K562 (cell line): ENCODE results near the gene MTFR2. TPM values are rescaled to one million over a fixed set of nuclear protein-coding genes. Genes with fewer than 3 reads are reported as not detected.

Experiments
- CBFA2T2 ChIP-seq: fragments of 450-650 bp; conservative IDR thresholded peaks from 2 replicates; pipeline ENCODE4 v1.6.1; 2017; ENCODE audit warnings: mild to moderate bottlenecking
- CEBPG ChIP-seq, 3 experiments: fragments of 200-800 bp in 1 of 3; sonication (Bioruptor generic) in 1 of 3; sonication (generic) in 1 of 3; formaldehyde crosslinking in 1 of 3; IDR thresholded peaks in 2 of 3; conservative IDR thresholded peaks in 1 of 3; 2 replicates each; pipeline versions ENCODE4 v1.6.1 to v1.8.0; 2016 to 2022; ENCODE audit warnings: missing compliant biosample characterization in 2 of 3, missing genetic modification characterization in 2 of 3, mild to moderate bottlenecking in 1 of 3, missing genetic modification reagents in 1 of 3
- HMG20A ChIP-seq: fragments of 450-650 bp; formaldehyde crosslinking; conservative IDR thresholded peaks from 2 replicates; pipeline ENCODE4 v1.4.0; 2020; ENCODE audit warnings: mild to moderate bottlenecking, mixed read lengths
- HSF4 ChIP-seq: fragments of 250-450 bp; sonication (Bioruptor Pico); IDR thresholded peaks from 2 replicates; pipeline ENCODE4 v2.1.2; 2022; ENCODE audit warnings: mild to moderate bottlenecking, moderate library complexity, borderline replicate concordance
- IFI16 ChIP-seq: fragments of 250-450 bp; sonication (Bioruptor Pico); IDR thresholded peaks from 2 replicates; pipeline ENCODE4 v2.1.2; 2022; ENCODE audit warnings: mild to moderate bottlenecking, inconsistent platforms
- JUN ChIP-seq, 2 experiments: sonication (generic) in 1 of 2; formaldehyde crosslinking in 1 of 2; IDR thresholded peaks; 2 replicates each; pipeline versions ENCODE4 v1.6.1 to v1.8.0; 2012 to 2022; ENCODE audit warnings: borderline replicate concordance in 2 of 2, mild to moderate bottlenecking in 2 of 2, improper control_type of control experiment in 1 of 2, low read depth in 1 of 2, low read length in 1 of 2, missing genetic modification reagents in 1 of 2
- MECOM ChIP-seq: fragments of 250-450 bp; sonication (Bioruptor Pico); IDR thresholded peaks from 2 replicates; pipeline ENCODE4 v1.8.0; 2022; ENCODE audit warnings: inconsistent platforms
- MGA ChIP-seq: fragments of 450-650 bp; IDR thresholded peaks from 2 replicates; pipeline ENCODE4 v1.6.1; 2016; ENCODE audit warnings: mild to moderate bottlenecking, moderate library complexity
- PTTG1 ChIP-seq: fragments of 450-650 bp; IDR thresholded peaks from 2 replicates; pipeline ENCODE4 v1.6.1; 2016; ENCODE audit warnings: low read depth, mild to moderate bottlenecking, missing genetic modification characterization, missing compliant biosample characterization
- RAD51 ChIP-seq: fragments of 450-650 bp; IDR thresholded peaks from 2 replicates; pipeline ENCODE4 v1.7.1; 2016; ENCODE audit warnings: low read depth, mild to moderate bottlenecking, borderline replicate concordance
- SMAD1 ChIP-seq: fragments of 150-350 bp; IDR thresholded peaks from 2 replicates; pipeline ENCODE4 v1.6.1; 2014; ENCODE audit warnings: low read length, low read depth; ENCODE audit not compliant: partially characterized antibody
- TCF3 ChIP-seq: sonication (generic); formaldehyde crosslinking; IDR thresholded peaks from 2 replicates; pipeline ENCODE4 v1.4.0; 2020; ENCODE audit warnings: mild to moderate bottlenecking, missing genetic modification reagents
- ZNF79 ChIP-seq: fragments of 250-450 bp; sonication (Bioruptor Pico); IDR thresholded peaks from 2 replicates; pipeline ENCODE4 v1.4.0; 2020; ENCODE audit warnings: low read depth, mild to moderate bottlenecking, moderate library complexity
- ZNF830 ChIP-seq: fragments of 250-450 bp; sonication (Bioruptor Pico); IDR thresholded peaks from 2 replicates; pipeline ENCODE4 v1.5.0; 2021; ENCODE audit warnings: mild to moderate bottlenecking
- polyA plus RNA-seq, 8 experiments: library from polyadenylated mRNA; depleted of rRNA in 4 of 8; stranded (reverse) in 5 of 8; unstranded in 3 of 8; fragments of >200 nt; fragmentation: Nextera tagmentation in 2 of 8; fragmentation: Illumina TruSeq in 1 of 8; extraction: Ambion mirVana in 2 of 8; extraction: Trizol in 1 of 8; gene quantifications; 2 replicates each; pipeline versions ENCODE4 v1.2.1 to v1.2.3, GENCODE V29; 2011 to 2014; ENCODE audit warnings: inconsistent platforms in 1 of 8, missing spikeins in 1 of 8
- total RNA-seq, 7 experiments: library from RNA; depleted of rRNA in 6 of 7; stranded (reverse); fragments of >200 nt in 6 of 7; fragmentation: Illumina TruSeq in 2 of 7; extraction: Trizol in 2 of 7; gene quantifications; 2 replicates each; pipeline versions ENCODE4 v1.2.1 to v1.2.3, GENCODE V29; 2011 to 2021; ENCODE audit warnings: low replicate concordance in 1 of 7

The MTFR2 gene
- total and polyA plus RNA-seq, 9 of the 15 experiments (the other 6 are each of a cell fraction or from before 2014, with no cell fraction given) = 10.1 to 63.3 (median 45.9) TPM

GRCh38 chr6:136236466-136237293, 13.4 kb downstream of the MTFR2 start (continued):
- TF ChIP-seq ZNF830 (CRISPR knock-in tag) = no peak
- no peak; the same call in 1 of the 2 replicates for TF ChIP-seq MGA
- peak; percentile 83 for TF ChIP-seq CBFA2T2
- peak; percentile 77 for TF ChIP-seq SMAD1
- no peak for TF ChIP-seq ZNF79 (CRISPR knock-in tag)
- no peak for TF ChIP-seq HSF4 (CRISPR knock-in tag)
- TF ChIP-seq IFI16 (CRISPR knock-in tag) = no peak
- TF ChIP-seq TCF3 (CRISPR knock-in tag) = peak; percentile 81
- no peak for TF ChIP-seq PTTG1 (tag)
- TF ChIP-seq MECOM (CRISPR knock-in tag) = peak; percentile 71
- no peak for TF ChIP-seq HMG20A (CRISPR knock-in tag)
- TF ChIP-seq CEBPG (CRISPR knock-in tag; IDR thresholded peaks at IDR 0.05) = peak; percentile 68; the same call in 1 of the 2 replicates
- TF ChIP-seq CEBPG (tag; conservative IDR thresholded peaks at IDR 0.05 in 1 of 2, IDR thresholded peaks at IDR 0.05 in 1 of 2) = peak; percentile 85 to 89
- TF ChIP-seq JUN (IDR thresholded peaks at IDR 0.05; ENCODE audit: borderline replicate concordance, low read depth, low read length) = peak; percentile 63; the same call in 1 of the 2 replicates
- TF ChIP-seq JUN (CRISPR knock-in tag; IDR thresholded peaks at IDR 0.05; ENCODE audit: borderline replicate concordance) = no peak
- TF ChIP-seq RAD51 = peak; percentile 42; the same call in 1 of the 2 replicates
